H1 (cell line): ENCODE results near the gene CCNJ. TPM values are rescaled to one million over a fixed set of nuclear protein-coding genes. Genes with fewer than 3 reads are reported as not detected.

Experiments
- CTCF ChIA-PET: fragments of 300-600 bp; sonication (Branson Sonifier 250); formaldehyde crosslinking; loops from one replicate; lab custom pipeline; 2021; ENCODE audit not compliant: partially characterized antibody; lab: Charles Lee
- POLR2A ChIA-PET: fragments of 300-600 bp; sonication (Branson Sonifier 250); formaldehyde crosslinking; loops from one replicate; lab custom pipeline; 2021; ENCODE audit warnings: inconsistent platforms; ENCODE audit not compliant: partially characterized antibody; lab: Charles Lee
- DNase-seq, 2 experiments: peaks; one replicate each; pipeline versions ENCODE4 v3.0.0 to v3.0.0-alpha.2; 2010 to 2022; ENCODE audit warnings: low spot score in 2 of 2, low read depth in 1 of 2, mixed read lengths in 1 of 2
- FAIRE-seq: peaks from 2 replicates; lab custom pipeline; 2011; peaks lifted over from hg19 to GRCh38; lab: Jason Lieb, UNC
- H2AFZ ChIP-seq: 2 replicates; pipeline ENCODE4 v1.8.1; 2012; ENCODE audit warnings: low read length, inconsistent platforms
- H2AK5ac ChIP-seq: 2 replicates; pipeline ENCODE4 v1.6.1; 2013; ENCODE audit warnings: low read depth, low read length
- H2BK120ac ChIP-seq: replicated peaks from 2 replicates; pipeline ENCODE3; 2013; ENCODE audit warnings: low read depth, low read length, inconsistent platforms
- H2BK12ac ChIP-seq: 2 replicates; pipeline ENCODE4 v1.6.1; 2013; ENCODE audit warnings: low read depth, low read length
- H2BK15ac ChIP-seq: 2 replicates; pipeline ENCODE4 v1.6.1; 2013; ENCODE audit warnings: low read length
- H2BK20ac ChIP-seq: 2 replicates; pipeline ENCODE4 v1.6.1; 2013; ENCODE audit warnings: low read length
- H2BK5ac ChIP-seq: 2 replicates; pipeline ENCODE4 v1.6.1; 2013; ENCODE audit warnings: low read depth, low read length
- H3K14ac ChIP-seq: 2 replicates; pipeline ENCODE4 v1.6.1; 2013; ENCODE audit warnings: inconsistent platforms; ENCODE audit not compliant: insufficient read length
- H3K18ac ChIP-seq: 2 replicates; pipeline ENCODE4 v1.6.1; 2013; ENCODE audit warnings: low read length; ENCODE audit errors: extremely low read depth
- H3K23ac ChIP-seq: 2 replicates; pipeline ENCODE4 v1.6.1; 2013; ENCODE audit warnings: inconsistent platforms; ENCODE audit not compliant: insufficient read length
- H3K23me2 ChIP-seq: 2 replicates; pipeline ENCODE4 v1.6.1; 2013; ENCODE audit warnings: low read depth, low read length
- H3K27ac ChIP-seq: 2 replicates; pipeline ENCODE4 v1.6.1; 2011; ENCODE audit warnings: low read depth, low read length, inconsistent platforms
- H3K27me3 ChIP-seq, 4 experiments: replicated peaks in 1 of 4; 1 replicate in 1 of 4; 2 replicates in 3 of 4; pipeline versions ENCODE4 v1.6.1 to v1.8.1; 2011 to 2013; ENCODE audit warnings: low read length in 3 of 4, mild to moderate bottlenecking in 3 of 4, inconsistent platforms in 2 of 4, mixed read lengths in 2 of 4, moderate library complexity in 1 of 4; ENCODE audit not compliant: control insufficient read depth in 3 of 4, insufficient read depth in 3 of 4; ENCODE audit errors: extremely low read depth in 1 of 4
- H3K36me3 ChIP-seq, 4 experiments: 2 replicates each; pipeline versions ENCODE4 v1.6.1 to v1.8.1; 2011 to 2013; ENCODE audit warnings: mild to moderate bottlenecking in 4 of 4, low read length in 3 of 4, moderate library complexity in 2 of 4, control low read depth in 1 of 4, inconsistent platforms in 1 of 4; ENCODE audit not compliant: insufficient read depth in 4 of 4, control insufficient read depth in 2 of 4
- H3K4ac ChIP-seq: replicated peaks from 2 replicates; pipeline ENCODE3; 2013; ENCODE audit warnings: low read length, low read depth, mixed read lengths, inconsistent platforms; ENCODE audit not compliant: insufficient read length
- H3K4me1 ChIP-seq, 4 experiments: replicated peaks in 1 of 4; 1 replicate in 1 of 4; 2 replicates in 3 of 4; pipeline versions ENCODE4 v1.6.1 to v1.8.1; 2011 to 2013; ENCODE audit warnings: low read length in 3 of 4, inconsistent platforms in 2 of 4, mixed read lengths in 1 of 4; ENCODE audit not compliant: insufficient read depth in 4 of 4, control insufficient read depth in 3 of 4
- H3K4me2 ChIP-seq, 2 experiments: 2 replicates each; pipeline versions ENCODE4 v1.6.1 to v1.8.1; 2011 to 2013; ENCODE audit warnings: low read depth in 2 of 2, low read length in 2 of 2, control low read depth in 1 of 2, inconsistent platforms in 1 of 2, mild to moderate bottlenecking in 1 of 2; ENCODE audit not compliant: insufficient read depth in 1 of 2
- H3K4me3 ChIP-seq, 4 experiments: fragments of 200-600, 300-600 bp in 1 of 4; sonication (generic), shearing (Covaris generic), sonication (Bioruptor Twin) in 1 of 4; 2 replicates each; pipeline versions ENCODE4 v1.5.1 to v1.8.1; 2011 to 2016; ENCODE audit warnings: low read length in 4 of 4, low read depth in 3 of 4, control low read depth in 2 of 4, inconsistent platforms in 2 of 4, mild to moderate bottlenecking in 2 of 4, mixed read lengths in 1 of 4, moderate library complexity in 1 of 4; ENCODE audit not compliant: insufficient read depth in 2 of 4; ENCODE audit errors: extremely low read depth in 1 of 4
- H3K56ac ChIP-seq: replicated peaks from 2 replicates; pipeline ENCODE3; 2013; ENCODE audit warnings: low read depth, mild to moderate bottlenecking, mixed read lengths, low read length, inconsistent platforms; ENCODE audit not compliant: insufficient read length
- H3K79me1 ChIP-seq: 2 replicates; pipeline ENCODE4 v1.6.1; 2013; ENCODE audit warnings: low read depth, low read length, control low read depth
- H3K79me2 ChIP-seq, 2 experiments: 2 replicates each; pipeline versions ENCODE4 v1.6.1 to v1.8.1; 2012 to 2013; ENCODE audit warnings: low read length in 2 of 2, mild to moderate bottlenecking in 2 of 2, inconsistent platforms in 1 of 2; ENCODE audit not compliant: insufficient read depth in 2 of 2, control insufficient read depth in 1 of 2
- H3K9ac ChIP-seq, 4 experiments: replicated peaks in 1 of 4; 1 replicate in 1 of 4; 2 replicates in 3 of 4; pipeline versions ENCODE4 v1.6.1 to v1.8.1; 2011 to 2013; ENCODE audit warnings: low read depth in 3 of 4, low read length in 3 of 4, control low read depth in 2 of 4, mild to moderate bottlenecking in 2 of 4, moderate library complexity in 2 of 4, inconsistent platforms in 1 of 4; ENCODE audit errors: extremely low read depth in 1 of 4
- H3K9me3 ChIP-seq, 2 experiments: 2 replicates each; pipeline versions ENCODE4 v1.6.1 to v1.8.1; 2012 to 2013; ENCODE audit warnings: mild to moderate bottlenecking in 2 of 2, moderate library complexity in 2 of 2, control low read depth in 1 of 2, inconsistent platforms in 1 of 2, low read depth in 1 of 2, low read length in 1 of 2, mixed read lengths in 1 of 2; ENCODE audit not compliant: insufficient read depth in 2 of 2
- H4K20me1 ChIP-seq, 2 experiments: replicated peaks in 1 of 2; 2 replicates each; pipeline versions ENCODE3 to v1.8.1; 2011 to 2013; ENCODE audit warnings: inconsistent platforms in 2 of 2, low read length in 2 of 2, mild to moderate bottlenecking in 1 of 2; ENCODE audit not compliant: insufficient read depth in 2 of 2, control insufficient read depth in 1 of 2
- H4K5ac ChIP-seq: 2 replicates; pipeline ENCODE4 v1.6.1; 2013; ENCODE audit warnings: low read length, low read depth, mixed read lengths, inconsistent platforms; ENCODE audit not compliant: insufficient read length
- H4K8ac ChIP-seq: 2 replicates; pipeline ENCODE4 v1.8.0; 2013; ENCODE audit warnings: mild to moderate bottlenecking, moderate library complexity, low read length, inconsistent platforms; ENCODE audit not compliant: insufficient read depth; ENCODE audit errors: extremely low read depth
- H4K91ac ChIP-seq: replicated peaks from 2 replicates; pipeline ENCODE3; 2013; ENCODE audit warnings: low read length, mixed read lengths, inconsistent platforms; ENCODE audit not compliant: insufficient read length
- CHD2 ChIP-seq: IDR thresholded peaks from 2 replicates; pipeline ENCODE4 v1.6.1; 2012; ENCODE audit warnings: low read length, improper control_type of control experiment
- CTBP2 ChIP-seq: IDR thresholded peaks from 2 replicates; pipeline ENCODE4 v1.7.0; 2011; ENCODE audit warnings: borderline replicate concordance, mild to moderate bottlenecking, moderate library complexity, mixed read lengths, low read length; ENCODE audit not compliant: insufficient read depth, insufficient read length
- GABPA ChIP-seq: IDR thresholded peaks from 2 replicates; pipeline ENCODE4 v1.6.1; 2011; ENCODE audit warnings: mild to moderate bottlenecking, low read length, moderate library complexity, borderline replicate concordance; ENCODE audit not compliant: insufficient read depth
- GTF2F1 ChIP-seq: IDR thresholded peaks from 2 replicates; pipeline ENCODE4 v1.6.1; 2012; ENCODE audit warnings: low read depth, low read length, improper control_type of control experiment, borderline replicate concordance
- JUND ChIP-seq: IDR thresholded peaks from 2 replicates; pipeline ENCODE4 v1.6.1; 2011; ENCODE audit warnings: mild to moderate bottlenecking, improper control_type of control experiment, low read length
- KDM1A ChIP-seq: fragments of 200-600, 300-600 bp; sonication (generic); IDR thresholded peaks from 2 replicates; pipeline ENCODE4 v1.7.1; 2016; ENCODE audit warnings: mild to moderate bottlenecking, low read length, borderline replicate concordance
- PHF8 ChIP-seq: fragments of 200-600 bp; sonication (generic); conservative IDR thresholded peaks from 2 replicates; pipeline ENCODE4 v1.7.1; 2012; ENCODE audit warnings: low read depth, mild to moderate bottlenecking, inconsistent platforms, low read length, moderate library complexity
- RAD21 ChIP-seq, 2 experiments: IDR thresholded peaks in 1 of 2; conservative IDR thresholded peaks in 1 of 2; 2 replicates each; pipeline ENCODE4 v1.6.1; 2011; ENCODE audit warnings: low read depth in 2 of 2, low read length in 2 of 2, improper control_type of control experiment in 1 of 2, inconsistent platforms in 1 of 2, mild to moderate bottlenecking in 1 of 2, moderate library complexity in 1 of 2
- SAP30 ChIP-seq: fragments of 300-600 bp; sonication (generic); IDR thresholded peaks from 2 replicates; pipeline ENCODE4 v1.7.1; 2012; ENCODE audit warnings: low read length, moderate library complexity, mild to moderate bottlenecking, inconsistent platforms; ENCODE audit not compliant: insufficient read depth, insufficient replicate concordance
- ZNF274 ChIP-seq: IDR thresholded peaks from 2 replicates; pipeline ENCODE4 v1.7.0; 2012; ENCODE audit warnings: low read length, borderline replicate concordance; ENCODE audit errors: extremely low read depth
- WGBS, 2 experiments: shearing (Covaris generic) in 1 of 2; methylation state at CpG; one replicate each; pipeline versions ENCODE4 v1.1.6 to v1.1.7; 2013 to 2015; ENCODE audit warnings: low lambda C conversion rate in 2 of 2, mixed read lengths in 2 of 2, inconsistent platforms in 1 of 2, low coverage in 1 of 2, missing lambda C conversion rate in 1 of 2; ENCODE audit not compliant: insufficient replicate concordance in 2 of 2, insufficient coverage in 1 of 2, insufficient read length in 1 of 2; ENCODE audit errors: extremely low coverage in 1 of 2, missing lambda C conversion rate in 1 of 2; 5-methylcytosine and 5-hydroxymethylcytosine counted together
- polyA plus RNA-seq, 7 experiments: library from polyadenylated mRNA; depleted of rRNA in 3 of 7; stranded (reverse) in 5 of 7; unstranded in 2 of 7; fragments of >200 nt in 5 of 7; fragments of 200-250 nt in 2 of 7; gene quantifications; 1 replicate in 5 of 7; 2 replicates in 1 of 7; 4 replicates in 1 of 7; pipeline versions ENCODE4 v1.2.1 to v1.2.3, GENCODE V29; 2011 to 2013; ENCODE audit warnings: missing spikeins in 2 of 7, mixed read lengths in 2 of 7
- total RNA-seq: library from RNA; stranded (reverse); fragmentation: NEBNext Ultra II Directional; extraction: Animal tissue kit (Norgen Biotek cat#: 25700); gene quantifications from 2 replicates; pipeline ENCODE4 v1.2.1, GENCODE V29; 2021
- TF ChIP-seq, protein P1 (sequence below): IDR thresholded peaks from 2 replicates; pipeline ENCODE4 v1.6.1; 2011; ENCODE audit warnings: low read length, improper control_type of control experiment
- TF ChIP-seq, protein P2 (sequence below): IDR thresholded peaks from 2 replicates; pipeline ENCODE4 v1.6.1; 2012; ENCODE audit warnings: inconsistent platforms

CCNJ gene
- total and polyA plus RNA-seq, 2 of the 8 experiments (the other 6 are each of a cell fraction or from before 2014, with no cell fraction given) = 31.4 to 34.7 TPM

DNA sequence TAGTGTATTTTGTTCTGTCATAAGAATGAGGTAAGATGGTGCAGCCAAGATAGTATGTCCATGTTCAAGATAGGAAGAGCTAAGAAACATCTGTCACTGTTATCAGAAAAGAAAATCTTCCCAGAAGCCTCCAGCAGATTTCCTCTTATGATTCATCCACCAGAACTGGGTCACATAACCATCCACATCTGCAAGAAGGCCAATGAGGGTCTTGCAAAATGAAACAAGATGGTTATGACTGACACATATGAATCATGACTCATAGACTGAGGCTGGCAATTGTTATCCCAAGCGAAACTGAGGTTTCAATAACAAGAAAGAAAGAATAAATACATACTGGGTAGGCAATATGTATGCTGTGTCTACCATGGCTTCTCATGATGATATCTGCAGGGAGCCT, 30.3 kb downstream of the CCNJ start:
- Histone ChIP-seq H2BK15ac (no peak overlapping the region), H3K23ac (no peak overlapping the region), H4K8ac (no peak overlapping the region), H3K36me3 (no peaks in the 10 kb centered on the region), H4K5ac (no peak overlapping the region), H4K20me1 (no peaks in the 10 kb centered on the region), H3K56ac (no peak overlapping the region), H3K9me3 (no peaks in the 10 kb centered on the region), H2BK20ac (no peak overlapping the region), H3K4ac (no peak overlapping the region), H3K79me2 (no peaks in the 10 kb centered on the region), H2AK5ac (no peak overlapping the region), H2BK12ac (no peak overlapping the region), H3K4me2 (no peak overlapping the region), H3K14ac (no peak overlapping the region), H3K27ac (no peak overlapping the region), H3K18ac (no peak overlapping the region), H3K23me2 (no peaks in the 10 kb centered on the region), H2BK120ac (no peak overlapping the region), H3K79me1 (no peaks in the 10 kb centered on the region), H3K9ac (no peak overlapping the region), H2AFZ (no peak overlapping the region), H2BK5ac (no peak overlapping the region), H3K27me3 (no peaks in the 10 kb centered on the region), H4K91ac (no peak overlapping the region), H3K4me3 (no peak overlapping the region), H3K4me1 (peaks cover 0 to 4% (median 0%) of the 10 kb centered on the region in 4 experiments; a peak in 2 of 7 replicates)
- 93% methylated on average over 1 of the region's 1 CpG; no CpG with 5 or more reads in 1 of the 2 experiments for WGBS, 2 experiments
- ChIA-PET POLR2A (interaction anchor here (1.4 kb wide), 1 partner anchor 13 kb away, joined by 3 read pairs; no protein-coding TSS in a partner anchor), CTCF (interaction anchor here (2.1 kb wide), 1 partner anchor 10 kb away, joined by 7 read pairs; no protein-coding TSS in a partner anchor)
- DNase-seq (no peak), FAIRE-seq (no peak)
- TF ChIP-seq PHF8 (no peak), SAP30 (no peak), ZNF274 (no peak), CHD2 (no peak), GTF2F1 (no peak), RAD21 (IDR thresholded peaks at IDR 0.05 in 1 of 2, conservative IDR thresholded peaks at IDR 0.05 in 1 of 2; ENCODE audit: low read depth in 2 of 2, low read length in 2 of 2) (no peak), CTBP2 (no peak), JUND (no peak), KDM1A (no peak), GABPA (no peak)
- TF ChIP-seq, protein P1, sequence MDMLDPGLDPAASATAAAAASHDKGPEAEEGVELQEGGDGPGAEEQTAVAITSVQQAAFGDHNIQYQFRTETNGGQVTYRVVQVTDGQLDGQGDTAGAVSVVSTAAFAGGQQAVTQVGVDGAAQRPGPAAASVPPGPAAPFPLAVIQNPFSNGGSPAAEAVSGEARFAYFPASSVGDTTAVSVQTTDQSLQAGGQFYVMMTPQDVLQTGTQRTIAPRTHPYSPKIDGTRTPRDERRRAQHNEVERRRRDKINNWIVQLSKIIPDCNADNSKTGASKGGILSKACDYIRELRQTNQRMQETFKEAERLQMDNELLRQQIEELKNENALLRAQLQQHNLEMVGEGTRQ = no peak
- TF ChIP-seq, protein P2, sequence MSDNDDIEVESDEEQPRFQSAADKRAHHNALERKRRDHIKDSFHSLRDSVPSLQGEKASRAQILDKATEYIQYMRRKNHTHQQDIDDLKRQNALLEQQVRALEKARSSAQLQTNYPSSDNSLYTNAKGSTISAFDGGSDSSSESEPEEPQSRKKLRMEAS = no peak
